ENCODE measurements around the gene INTS7.
"Not testable (repeated sequence)": the region's sequence is repeated elsewhere in the genome, so short reads cannot be mapped to it uniquely, and the experiment has no call there.

INTS7 gene

GRCh38 chr1:212021563-212021962 lies 13.8 kb downstream of the INTS7 start:
- no peaks in the 10 kb centered on the region for H3K27me3 Mint-ChIP-seq (ENCODE audit: low read depth)
- peaks cover 11% of the 10 kb centered on the region for H3K4me1 Mint-ChIP-seq (ENCODE audit: low read depth)
- H3K36me3 Mint-ChIP-seq (ENCODE audit: low read depth): peaks cover 31% of the 10 kb centered on the region
- H3K27ac Mint-ChIP-seq: no peak overlapping the region
- no peak overlapping the region for H3K4me3 Mint-ChIP-seq
- peaks cover 7% of the 10 kb centered on the region for H3K9me3 Mint-ChIP-seq

DNA sequence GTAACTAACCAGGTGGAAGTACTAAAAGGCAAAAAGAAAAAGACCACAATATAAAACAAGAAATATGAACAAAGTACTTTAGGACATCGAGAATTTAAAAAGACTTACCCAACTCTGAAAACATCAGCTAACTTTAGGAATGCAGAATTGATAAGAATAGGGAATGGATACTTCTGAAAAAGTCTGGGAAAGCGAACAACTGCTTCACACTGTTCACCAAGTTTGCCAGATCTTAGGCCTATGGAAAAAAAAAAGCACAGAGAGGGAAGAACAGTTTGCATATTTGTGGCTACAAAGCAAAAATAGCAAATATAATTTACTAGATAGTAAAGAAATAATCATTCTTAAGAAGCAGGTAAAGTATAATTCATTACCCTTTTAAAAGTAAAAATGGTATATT lies 14.4 kb downstream of the INTS7 start:
- H3K36me3 Mint-ChIP-seq (ENCODE audit: low read depth): peaks cover 35% of the 10 kb centered on the region
- peaks cover 8% of the 10 kb centered on the region for H3K4me1 Mint-ChIP-seq (ENCODE audit: low read depth)
- no peaks in the 10 kb centered on the region for H3K27me3 Mint-ChIP-seq (ENCODE audit: low read depth)
- no peak overlapping the region for H3K27ac Mint-ChIP-seq
- H3K4me3 Mint-ChIP-seq: no peak overlapping the region
- H3K9me3 Mint-ChIP-seq: peaks cover 7% of the 10 kb centered on the region

GRCh38 chr1:212013672-212014071 lies 21.7 kb downstream of the INTS7 start:
- no peak overlapping the region for H3K27ac Mint-ChIP-seq
- H3K9me3 Mint-ChIP-seq: no peaks in the 10 kb centered on the region
- no peak overlapping the region for H3K4me3 Mint-ChIP-seq
- H3K36me3 Mint-ChIP-seq (ENCODE audit: low read depth): peaks cover 30% of the 10 kb centered on the region
- H3K27me3 Mint-ChIP-seq (ENCODE audit: low read depth): no peaks in the 10 kb centered on the region
- peaks cover 8% of the 10 kb centered on the region for H3K4me1 Mint-ChIP-seq (ENCODE audit: low read depth)

GRCh38 chr1:212012034-212012740 lies 23.2 kb downstream of the INTS7 start:
- H3K4me1 Mint-ChIP-seq (ENCODE audit: low read depth): peaks cover 8% of the 10 kb centered on the region
- no peaks in the 10 kb centered on the region for H3K9me3 Mint-ChIP-seq
- no peaks in the 10 kb centered on the region for H3K27me3 Mint-ChIP-seq (ENCODE audit: low read depth)
- H3K4me3 Mint-ChIP-seq: no peak overlapping the region
- H3K36me3 Mint-ChIP-seq (ENCODE audit: low read depth): peaks cover 33% of the 10 kb centered on the region
- no peak overlapping the region for H3K27ac Mint-ChIP-seq

DNA sequence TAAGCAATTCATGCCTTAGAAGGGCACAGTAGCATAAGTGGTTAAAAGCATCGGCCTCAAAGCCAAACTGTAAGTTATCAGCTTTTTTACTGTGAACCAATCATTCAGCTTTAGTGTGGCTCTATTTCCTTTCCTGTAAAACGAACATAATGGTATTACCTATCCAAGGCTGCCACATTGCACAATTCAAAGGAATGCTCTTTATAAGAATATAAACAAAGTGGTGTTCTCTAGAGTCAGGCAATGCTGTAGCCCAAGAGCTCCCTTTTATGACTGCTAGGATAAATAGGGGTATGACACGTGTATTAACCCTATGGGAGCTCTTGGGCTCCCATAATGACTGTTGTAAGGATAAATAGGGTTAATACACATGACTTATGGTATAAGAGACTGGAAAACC lies 25.4 kb downstream of the INTS7 start:
- Mint-ChIP-seq H3K36me3 (ENCODE audit: low read depth) (peaks cover 26% of the 10 kb centered on the region), H3K27ac (no peak overlapping the region), H3K4me3 (no peak overlapping the region), H3K4me1 (ENCODE audit: low read depth) (peaks cover 6% of the 10 kb centered on the region), H3K9me3 (no peaks in the 10 kb centered on the region), H3K27me3 (ENCODE audit: low read depth) (no peaks in the 10 kb centered on the region)

DNA sequence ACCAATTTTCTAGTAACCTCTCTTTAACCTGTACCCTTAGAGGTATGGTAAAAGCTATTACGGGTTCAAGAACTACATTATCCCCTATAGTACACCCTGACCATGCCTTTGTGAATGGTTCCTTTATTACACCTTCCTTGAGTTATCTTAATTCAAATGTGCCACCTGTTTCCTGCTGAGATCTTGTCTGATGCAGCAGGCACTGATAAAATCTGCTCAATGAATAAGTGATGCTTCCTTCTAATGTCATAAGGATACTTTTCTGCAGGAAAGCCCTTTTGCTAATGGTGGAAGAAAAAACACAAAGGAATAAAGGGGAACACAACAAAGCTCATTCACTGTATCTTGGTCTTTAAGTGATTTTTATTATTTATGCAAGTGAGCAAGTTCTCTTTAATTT lies 25.8 kb downstream of the INTS7 start:
- Mint-ChIP-seq H3K4me3 (no peak overlapping the region), H3K27ac (no peak overlapping the region), H3K9me3 (no peaks in the 10 kb centered on the region), H3K4me1 (ENCODE audit: low read depth) (peaks cover 8% of the 10 kb centered on the region), H3K27me3 (ENCODE audit: low read depth) (no peaks in the 10 kb centered on the region), H3K36me3 (ENCODE audit: low read depth) (peaks cover 30% of the 10 kb centered on the region)

DNA sequence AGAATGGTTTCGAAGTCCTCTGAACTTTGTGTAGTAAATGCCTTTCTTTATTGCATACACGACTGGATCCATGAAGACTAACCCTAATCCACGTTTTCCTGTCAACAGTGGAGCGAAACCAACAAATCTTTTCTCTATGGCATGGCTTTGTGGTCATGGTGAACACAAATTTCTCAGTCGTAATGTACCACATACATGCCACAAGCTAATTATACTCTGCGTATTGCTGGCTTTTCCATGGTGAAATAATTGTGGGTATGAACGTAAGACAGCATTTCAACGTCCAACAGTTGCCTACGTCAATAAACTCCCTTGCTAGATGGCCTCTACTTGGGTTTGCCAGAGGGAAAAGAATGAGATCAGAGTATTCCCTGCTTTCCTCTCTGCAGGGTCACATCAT lies 27.5 kb downstream of the INTS7 start:
- Mint-ChIP-seq H3K27ac (no peak overlapping the region), H3K4me1 (ENCODE audit: low read depth) (peaks cover 11% of the 10 kb centered on the region), H3K36me3 (ENCODE audit: low read depth) (peaks cover 30% of the 10 kb centered on the region)

GRCh38 chr1:212007178-212007577 lies 28.2 kb downstream of the INTS7 start:
- Mint-ChIP-seq H3K27ac (no peak overlapping the region), H3K36me3 (ENCODE audit: low read depth) (peaks cover 33% of the 10 kb centered on the region), H3K9me3 (no peaks in the 10 kb centered on the region), H3K27me3 (ENCODE audit: low read depth) (no peaks in the 10 kb centered on the region), H3K4me1 (ENCODE audit: low read depth) (peaks cover 11% of the 10 kb centered on the region), H3K4me3 (no peak overlapping the region)

More for the DNA sequence above, 27.5 kb downstream of the INTS7 start:
- no peak overlapping the region for H3K4me3 Mint-ChIP-seq
- H3K9me3 Mint-ChIP-seq: no peaks in the 10 kb centered on the region
- no peaks in the 10 kb centered on the region for H3K27me3 Mint-ChIP-seq (ENCODE audit: low read depth)

GRCh38 chr1:212004895-212005608 lies 30.3 kb downstream of the INTS7 start:
- H3K4me3 Mint-ChIP-seq: no peak overlapping the region
- peaks cover 8% of the 10 kb centered on the region for H3K4me1 Mint-ChIP-seq (ENCODE audit: low read depth)
- no peak overlapping the region for H3K27ac Mint-ChIP-seq
- H3K9me3 Mint-ChIP-seq: no peaks in the 10 kb centered on the region
- H3K36me3 Mint-ChIP-seq (ENCODE audit: low read depth): peaks cover 37% of the 10 kb centered on the region
- no peaks in the 10 kb centered on the region for H3K27me3 Mint-ChIP-seq (ENCODE audit: low read depth)

DNA sequence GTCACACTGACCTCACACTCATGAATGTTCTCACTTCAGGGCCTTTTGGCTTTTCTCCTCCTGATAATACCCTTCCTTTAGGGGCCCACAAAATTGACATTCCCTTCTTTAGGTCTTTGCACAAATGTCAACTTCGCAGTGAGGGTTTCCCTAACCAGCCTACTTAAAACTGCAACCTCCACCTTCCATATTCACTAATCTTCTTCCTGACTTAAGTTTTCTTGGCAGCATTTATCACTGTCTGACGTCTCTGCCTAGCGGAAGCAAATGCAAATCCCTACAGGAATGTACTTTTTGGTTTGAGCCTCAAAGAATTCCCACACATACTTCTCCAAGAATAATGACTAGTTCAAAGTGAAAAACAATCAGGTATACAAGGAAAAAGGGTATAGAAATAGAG lies 32.8 kb downstream of the INTS7 start:
- H3K27me3 Mint-ChIP-seq (ENCODE audit: low read depth): no peaks in the 10 kb centered on the region
- peaks cover 30% of the 10 kb centered on the region for H3K36me3 Mint-ChIP-seq (ENCODE audit: low read depth)
- H3K27ac Mint-ChIP-seq: no peak overlapping the region
- peaks cover 5% of the 10 kb centered on the region for H3K4me1 Mint-ChIP-seq (ENCODE audit: low read depth)
- no peak overlapping the region for H3K4me3 Mint-ChIP-seq
- no peaks in the 10 kb centered on the region for H3K9me3 Mint-ChIP-seq

GRCh38 chr1:211997426-211997825 lies 37.9 kb downstream of the INTS7 start:
- H3K4me1 Mint-ChIP-seq (ENCODE audit: low read depth); H3K27me3 Mint-ChIP-seq (ENCODE audit: low read depth); H3K27ac Mint-ChIP-seq; H3K4me3 Mint-ChIP-seq; H3K9me3 Mint-ChIP-seq: not testable (repeated sequence)
- peaks cover 35% of the 10 kb centered on the region for H3K36me3 Mint-ChIP-seq (ENCODE audit: low read depth)

GRCh38 chr1:211991695-211992094 lies 43.7 kb downstream of the INTS7 start:
- Mint-ChIP-seq H3K4me3 (no peak overlapping the region), H3K4me1 (ENCODE audit: low read depth) (no peaks in the 10 kb centered on the region), H3K27me3 (ENCODE audit: low read depth) (no peaks in the 10 kb centered on the region), H3K9me3 (no peaks in the 10 kb centered on the region), H3K36me3 (ENCODE audit: low read depth) (peaks cover 21% of the 10 kb centered on the region), H3K27ac (no peak overlapping the region)

- no peak overlapping the region for H3K4me3 Mint-ChIP-seq
- no peaks in the 10 kb centered on the region for H3K9me3 Mint-ChIP-seq
- H3K36me3 Mint-ChIP-seq (ENCODE audit: low read depth): peaks cover 21% of the 10 kb centered on the region
- H3K27ac Mint-ChIP-seq: no peak overlapping the region
- H3K4me1 Mint-ChIP-seq (ENCODE audit: low read depth): no peaks in the 10 kb centered on the region
- no peaks in the 10 kb centered on the region for H3K27me3 Mint-ChIP-seq (ENCODE audit: low read depth)
Measured at GRCh38 chr1:211986628-211987254, 48.6 kb downstream of the INTS7 start.

DNA sequence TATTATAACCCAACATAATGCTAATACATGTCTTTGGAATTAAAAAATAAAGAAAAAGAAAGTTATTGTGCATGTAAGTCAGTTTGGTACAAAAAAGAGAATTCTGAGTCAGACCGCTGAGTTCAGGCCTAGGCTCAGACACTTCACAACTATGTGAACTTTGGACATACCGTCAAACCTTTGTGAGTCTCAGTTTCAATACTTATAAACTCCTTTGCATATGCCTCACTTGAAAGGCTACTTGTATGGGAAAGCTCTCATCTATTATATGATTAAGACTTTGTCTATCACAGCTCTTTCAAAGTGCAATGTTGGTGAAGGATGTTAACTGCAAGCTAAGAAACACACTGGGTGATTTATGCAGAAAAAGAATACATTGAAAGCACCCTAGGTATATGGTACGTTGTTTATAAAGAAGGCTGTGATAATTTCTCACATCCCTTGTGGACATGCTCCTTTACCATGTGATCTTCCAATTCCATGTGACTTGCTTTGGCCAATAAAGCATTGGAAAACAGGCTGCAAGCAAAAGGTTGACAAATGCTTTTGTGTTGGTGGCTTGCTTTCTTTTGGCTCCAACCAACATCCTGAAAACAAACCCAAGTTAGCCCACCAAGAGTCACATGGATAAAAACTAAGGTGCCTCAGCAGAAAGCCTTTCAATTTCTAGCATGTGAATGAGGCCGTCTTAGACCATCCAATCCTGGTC lies 49.6 kb downstream of the INTS7 start:
- no peak overlapping the region for H3K4me3 Mint-ChIP-seq
- no peak overlapping the region for H3K27ac Mint-ChIP-seq
- no peaks in the 10 kb centered on the region for H3K9me3 Mint-ChIP-seq
- H3K27me3 Mint-ChIP-seq (ENCODE audit: low read depth): no peaks in the 10 kb centered on the region
- H3K4me1 Mint-ChIP-seq (ENCODE audit: low read depth): no peaks in the 10 kb centered on the region
- H3K36me3 Mint-ChIP-seq (ENCODE audit: low read depth): peaks cover 19% of the 10 kb centered on the region

Data from T-helper 1 cell treated with Interleukin-12 subunit alpha and Interleukin-12 subunit beta and Interleukin-4 antibody, amounts not matched to agents 30 μg/mL and 1 μg/mL, for 36 hours (primary cell).